ENCODE results near the gene S100A5. TPM values are rescaled to one million over a fixed set of nuclear protein-coding genes. Genes with fewer than 3 reads are reported as not detected.

S100A5 gene
- total RNA-seq, 1 experiment from 2014 or later: not detected

DNA sequence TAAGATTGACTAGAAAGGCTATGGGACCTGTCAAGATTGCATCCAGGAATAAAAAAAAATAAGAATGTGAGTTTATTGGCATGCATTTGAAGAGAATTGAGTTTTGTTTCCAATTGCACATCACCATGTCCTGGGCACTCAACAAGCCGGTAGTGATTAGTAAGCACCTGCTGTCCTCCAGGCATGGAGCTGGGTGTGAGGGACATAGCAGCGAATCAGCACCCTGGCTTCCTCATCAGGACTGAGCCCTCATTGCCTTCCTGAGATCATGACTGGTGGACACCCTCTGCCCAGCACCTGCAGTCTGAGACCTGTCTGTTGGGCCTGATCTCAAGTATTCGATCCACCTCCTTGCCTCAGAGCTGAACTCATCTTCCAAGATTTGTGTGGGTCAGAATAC, 31.7 kb downstream of the S100A5 start:
- no peak overlapping the region for H2AK5ac ChIP-seq (ENCODE audit: insufficient read length, low read length)
- H3K4me1 ChIP-seq (ENCODE audit: insufficient read depth, low read length): no peaks in the 10 kb centered on the region
- no peak overlapping the region for H2BK120ac ChIP-seq (ENCODE audit: low read depth, low read length, poor library complexity, severe bottlenecking)
- TF ChIP-seq, protein P1, sequence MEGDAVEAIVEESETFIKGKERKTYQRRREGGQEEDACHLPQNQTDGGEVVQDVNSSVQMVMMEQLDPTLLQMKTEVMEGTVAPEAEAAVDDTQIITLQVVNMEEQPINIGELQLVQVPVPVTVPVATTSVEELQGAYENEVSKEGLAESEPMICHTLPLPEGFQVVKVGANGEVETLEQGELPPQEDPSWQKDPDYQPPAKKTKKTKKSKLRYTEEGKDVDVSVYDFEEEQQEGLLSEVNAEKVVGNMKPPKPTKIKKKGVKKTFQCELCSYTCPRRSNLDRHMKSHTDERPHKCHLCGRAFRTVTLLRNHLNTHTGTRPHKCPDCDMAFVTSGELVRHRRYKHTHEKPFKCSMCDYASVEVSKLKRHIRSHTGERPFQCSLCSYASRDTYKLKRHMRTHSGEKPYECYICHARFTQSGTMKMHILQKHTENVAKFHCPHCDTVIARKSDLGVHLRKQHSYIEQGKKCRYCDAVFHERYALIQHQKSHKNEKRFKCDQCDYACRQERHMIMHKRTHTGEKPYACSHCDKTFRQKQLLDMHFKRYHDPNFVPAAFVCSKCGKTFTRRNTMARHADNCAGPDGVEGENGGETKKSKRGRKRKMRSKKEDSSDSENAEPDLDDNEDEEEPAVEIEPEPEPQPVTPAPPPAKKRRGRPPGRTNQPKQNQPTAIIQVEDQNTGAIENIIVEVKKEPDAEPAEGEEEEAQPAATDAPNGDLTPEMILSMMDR (conservative IDR thresholded peaks at IDR 0.05): no peak
- no peak overlapping the region for H2AFZ ChIP-seq (ENCODE audit: low read length)
- no peak overlapping the region for H3K18ac ChIP-seq (ENCODE audit: insufficient read length, low read depth, low read length)
- no peak overlapping the region for H2BK12ac ChIP-seq (ENCODE audit: insufficient read length, low read depth, low read length)
- H2BK20ac ChIP-seq (ENCODE audit: low read depth, low read length, poor library complexity, severe bottlenecking): no peak overlapping the region
- DNase-seq: no peak
- H4K91ac ChIP-seq (ENCODE audit: insufficient read length, low read depth, low read length): no peak overlapping the region
- no peak overlapping the region for H3K27ac ChIP-seq (ENCODE audit: insufficient read length, low read depth, low read length)
- peaks cover 37% of the 10 kb centered on the region for H3K27me3 Mint-ChIP-seq (ENCODE audit: low read depth)
- H2BK15ac ChIP-seq (ENCODE audit: low read depth, low read length): no peak overlapping the region
- no peak overlapping the region for H3K9ac ChIP-seq (ENCODE audit: extremely low read depth, insufficient read length, low read length)
- H3K27ac Mint-ChIP-seq: no peak overlapping the region
- no peak overlapping the region for H3K14ac ChIP-seq (ENCODE audit: insufficient read depth, low read length)
- no peak overlapping the region for H3K23ac ChIP-seq (ENCODE audit: insufficient read length, low read depth, low read length)
- no peaks in the 10 kb centered on the region for H3K9me3 ChIP-seq (ENCODE audit: control insufficient read depth, low read depth, low read length)
- no peaks in the 10 kb centered on the region for H3K79me2 ChIP-seq (ENCODE audit: insufficient read depth, low read length)
- no peaks in the 10 kb centered on the region for H3K27me3 ChIP-seq (ENCODE audit: insufficient read depth, low read length)
- no peaks in the 10 kb centered on the region for H3K79me1 ChIP-seq (ENCODE audit: insufficient read depth, low read depth, low read length, poor library complexity, severe bottlenecking)
- H4K5ac ChIP-seq (ENCODE audit: insufficient read length, low read depth, low read length): no peak overlapping the region
- H4K8ac ChIP-seq (replicated peaks; ENCODE audit: insufficient read length, low read depth, low read length): no peak overlapping the region
- WGBS (ENCODE audit: extremely low coverage, insufficient read length, low lambda C conversion rate): no CpG with 5 or more reads among the region's 3 CpGs
- H3K4ac ChIP-seq (ENCODE audit: low read depth, low read length): no peak overlapping the region
- H3K23me2 ChIP-seq (ENCODE audit: insufficient read length, low read depth, low read length, poor library complexity, severe bottlenecking): no peaks in the 10 kb centered on the region
- no peaks in the 10 kb centered on the region for H4K20me1 ChIP-seq (ENCODE audit: control insufficient read depth, insufficient read depth, insufficient read length)
- no peak overlapping the region for H3K4me3 Mint-ChIP-seq
- H3K56ac ChIP-seq (ENCODE audit: insufficient read length, low read depth, low read length): no peak overlapping the region
- no peak overlapping the region for H3K4me2 ChIP-seq (ENCODE audit: insufficient read depth, insufficient read length, low read length)
- peaks cover 4 to 9% of the 10 kb centered on the region in 2 experiments; a peak in 3 of 4 replicates for H3K4me1 Mint-ChIP-seq
- H3K9me3 Mint-ChIP-seq: no peaks in the 10 kb centered on the region
- no peak overlapping the region for H3T11ph ChIP-seq (ENCODE audit: low read length)
- no peaks in the 10 kb centered on the region for H3K36me3 Mint-ChIP-seq (ENCODE audit: insufficient read depth in 1 of 3, low read depth in 3 of 3)
- H2BK5ac ChIP-seq (ENCODE audit: insufficient read length, low read length): no peak overlapping the region
